WTC11 (cell line): ENCODE data around the gene CAPN15.

ENCODE experiments used
- CTCF ChIP-seq: fragments of 200-600 bp; IDR thresholded peaks from 2 replicates; pipeline ENCODE4 v1.8.0; 2022; ENCODE audit warnings: antibody characterized with exemption
- HMGXB4 ChIP-seq: sonication (generic); formaldehyde crosslinking; IDR thresholded peaks from 2 replicates; pipeline ENCODE4 v1.8.1; 2023; ENCODE audit warnings: mild to moderate bottlenecking, moderate library complexity, missing genetic modification reagents
- OVOL2 ChIP-seq: fragments of 250-450 bp; sonication (Bioruptor Pico); IDR thresholded peaks from 2 replicates; pipeline ENCODE4 v1.9.0; 2021; ENCODE audit warnings: mild to moderate bottlenecking, borderline replicate concordance
- PRDM15 ChIP-seq: sonication (generic); formaldehyde crosslinking; IDR thresholded peaks from 2 replicates; pipeline ENCODE4 v1.8.0; 2022; ENCODE audit warnings: missing genetic modification reagents

- TF ChIP-seq OVOL2 (CRISPR knock-in tag): no peak
- no peak for TF ChIP-seq PRDM15 (CRISPR knock-in tag)
- TF ChIP-seq CTCF: peak; percentile 46
- no peak for TF ChIP-seq HMGXB4 (CRISPR knock-in tag)
Observed at GRCh38 chr16:549544-550263, 22.2 kb downstream of the CAPN15 start.
